GM12892 (cell line): Measurements from ENCODE around the gene GRIA4.

Source experiments
- DNase-seq: peaks from one replicate; pipeline ENCODE4 v3.0.0; 2011; ENCODE audit not compliant: insufficient read length
- FAIRE-seq: peaks from 2 replicates; lab custom pipeline; 2011; peaks lifted over from hg19 to GRCh38; lab: Jason Lieb, UNC
- POLR2A ChIP-seq: IDR thresholded peaks from 2 replicates; pipeline ENCODE4 v1.6.1; 2011; ENCODE audit warnings: low read depth, low read length, control low read depth
- POLR2AphosphoS5 ChIP-seq: IDR thresholded peaks from 2 replicates; pipeline ENCODE4 v1.6.1; 2011; ENCODE audit warnings: low read depth, low read length, control low read depth
- TAF1 ChIP-seq: IDR thresholded peaks from 2 replicates; pipeline ENCODE4 v1.6.1; 2011; ENCODE audit warnings: low read depth, mild to moderate bottlenecking, control low read depth, low read length, borderline replicate concordance

The GRIA4 gene

DNA sequence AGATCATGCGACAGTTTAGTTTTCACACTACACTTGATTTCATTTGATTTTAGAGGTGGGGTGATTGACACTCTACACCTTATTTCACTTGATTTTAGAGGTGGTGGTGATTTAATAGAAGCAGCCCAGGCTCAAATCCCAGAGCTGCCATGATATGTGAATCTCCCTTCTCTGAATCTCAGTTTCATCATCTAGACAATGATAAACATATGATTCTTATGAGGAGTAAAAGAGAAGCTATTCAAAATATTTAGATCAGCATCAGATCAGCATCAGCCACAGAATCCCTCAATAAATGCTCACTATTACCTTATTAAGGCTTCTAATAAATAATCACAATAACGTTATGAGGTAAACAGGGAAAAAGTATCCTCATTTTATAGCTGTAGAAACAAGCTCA is 313.4 kb downstream of the GRIA4 start:
- FAIRE-seq = no peak
- no peak for DNase-seq

DNA sequence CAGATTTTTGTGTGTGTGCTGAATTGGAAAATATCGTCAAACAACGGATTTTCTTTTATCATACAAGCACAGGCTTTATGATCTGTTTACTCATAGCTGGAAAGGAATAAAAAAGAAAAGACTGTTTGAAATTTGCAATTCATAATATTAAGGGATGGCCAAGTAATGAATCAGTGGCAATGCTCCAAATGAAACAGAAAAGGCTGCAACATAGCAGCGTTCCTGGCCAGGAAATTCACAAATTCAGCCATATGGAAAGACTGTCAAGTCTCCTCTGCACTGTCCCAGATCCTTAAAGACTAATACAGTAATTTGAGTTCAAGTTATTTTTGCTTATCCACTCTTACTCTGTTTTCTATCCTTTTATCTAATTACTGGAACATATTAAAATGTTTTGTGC is 313.9 kb downstream of the GRIA4 start:
- FAIRE-seq (no peak), DNase-seq (no peak)
- TF ChIP-seq TAF1 (no peak), POLR2AphosphoS5 (no peak), POLR2A (no peak)

More for the DNA sequence above, 313.4 kb downstream of the GRIA4 start:
- TF ChIP-seq POLR2A = no peak

DNA sequence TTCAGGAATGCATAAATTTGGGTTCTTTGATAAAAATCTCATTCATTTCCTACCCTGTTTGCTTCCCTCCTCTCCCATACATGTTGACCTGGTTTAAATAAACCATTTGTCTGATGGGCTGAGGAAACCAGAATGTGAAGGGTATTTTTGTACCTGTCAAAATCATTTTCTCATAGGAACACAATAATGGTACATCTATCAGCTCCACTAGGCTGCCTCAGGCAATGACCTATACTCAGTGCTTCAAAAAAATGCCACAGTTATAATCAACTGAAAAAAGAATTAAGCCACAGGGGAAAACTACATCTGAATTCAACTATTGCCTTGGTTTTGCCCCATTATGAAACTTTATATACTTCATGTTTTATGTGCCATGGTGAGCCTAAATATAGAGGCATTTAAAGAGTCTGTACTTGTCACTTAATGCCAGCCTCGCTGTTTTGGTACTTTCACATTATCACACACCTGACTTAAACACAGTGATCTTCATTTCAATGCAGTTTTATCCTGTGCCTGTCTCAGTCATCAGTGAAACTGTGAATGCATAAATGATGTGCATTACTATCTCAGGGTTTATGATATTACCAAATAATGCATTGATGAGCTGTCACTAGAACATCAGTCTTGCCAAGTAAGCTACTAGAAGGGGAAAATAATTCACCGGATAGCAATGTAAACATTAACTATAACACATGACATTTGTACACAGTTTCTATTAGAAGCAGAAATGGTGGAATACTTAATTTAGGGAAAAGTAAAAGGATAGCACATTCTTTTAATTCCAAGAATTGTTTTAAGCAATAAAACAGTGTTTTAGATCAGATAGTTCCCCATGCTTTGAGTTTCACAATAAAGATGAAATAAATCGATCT is 319.4 kb downstream of the GRIA4 start:
- FAIRE-seq (no peak), DNase-seq (no peak)
- TF ChIP-seq TAF1 (no peak), POLR2AphosphoS5 (no peak), POLR2A (no peak)

DNA sequence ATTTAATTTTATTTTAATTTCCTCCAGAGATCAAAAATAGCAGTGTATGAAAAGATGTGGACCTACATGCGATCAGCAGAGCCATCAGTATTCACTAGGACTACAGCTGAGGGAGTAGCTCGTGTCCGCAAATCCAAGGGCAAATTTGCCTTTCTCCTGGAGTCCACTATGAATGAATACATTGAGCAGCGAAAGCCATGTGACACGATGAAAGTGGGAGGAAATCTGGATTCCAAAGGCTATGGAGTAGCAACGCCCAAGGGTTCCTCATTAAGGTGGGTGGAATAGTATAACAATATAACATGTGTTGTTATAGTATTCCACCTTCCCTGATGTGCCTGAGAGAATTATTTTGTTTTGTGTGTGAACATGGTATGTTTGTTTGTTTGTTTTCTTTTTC is 323.8 kb downstream of the GRIA4 start:
- FAIRE-seq (peak; percentile 24), DNase-seq (no peak)
- no peak for TF ChIP-seq POLR2AphosphoS5
- TF ChIP-seq POLR2A = no peak
- TF ChIP-seq TAF1 = no peak

DNA sequence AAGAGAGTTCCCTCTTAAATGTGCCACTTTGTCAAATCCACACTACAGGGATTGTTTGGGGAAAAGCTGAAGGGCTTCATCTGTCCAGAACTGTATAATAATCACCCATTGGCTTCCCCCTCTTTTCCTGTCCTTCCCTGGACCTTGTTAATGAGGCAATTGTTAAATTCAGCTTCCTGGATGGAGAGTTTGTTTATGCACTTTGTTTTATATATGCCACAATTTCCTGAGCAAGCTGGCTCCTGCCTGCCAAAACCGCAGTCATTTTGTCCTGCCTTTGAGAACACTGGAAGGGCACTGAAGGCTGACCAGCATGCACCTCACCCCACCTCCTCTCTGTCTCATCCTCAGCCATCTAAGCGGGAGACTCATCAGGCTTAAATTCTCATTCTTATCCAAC is 325.9 kb downstream of the GRIA4 start:
- FAIRE-seq (no peak), DNase-seq (no peak)
- no peak for TF ChIP-seq POLR2A
- no peak for TF ChIP-seq TAF1
- no peak for TF ChIP-seq POLR2AphosphoS5

DNA sequence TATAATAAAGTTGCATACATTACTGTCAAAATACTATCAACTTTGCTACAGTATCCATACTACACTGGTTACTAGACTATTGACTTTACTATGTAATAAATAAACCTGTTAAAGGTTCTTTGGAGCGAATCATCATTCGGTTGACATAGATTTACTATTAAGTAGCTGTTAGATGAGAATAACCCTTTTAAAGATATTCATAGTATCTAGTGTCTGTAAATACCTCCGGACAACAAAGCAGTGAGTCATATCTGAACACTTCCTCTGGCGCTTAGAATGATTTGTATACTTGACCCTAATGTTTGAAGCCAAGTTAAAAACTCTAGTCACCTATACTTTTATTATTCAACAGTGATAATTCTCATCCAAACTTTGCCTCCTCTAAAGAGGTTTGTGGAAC is 327.5 kb downstream of the GRIA4 start:
- TF ChIP-seq POLR2A (no peak), TAF1 (no peak), POLR2AphosphoS5 (no peak)
- FAIRE-seq (no peak), DNase-seq (no peak)

DNA sequence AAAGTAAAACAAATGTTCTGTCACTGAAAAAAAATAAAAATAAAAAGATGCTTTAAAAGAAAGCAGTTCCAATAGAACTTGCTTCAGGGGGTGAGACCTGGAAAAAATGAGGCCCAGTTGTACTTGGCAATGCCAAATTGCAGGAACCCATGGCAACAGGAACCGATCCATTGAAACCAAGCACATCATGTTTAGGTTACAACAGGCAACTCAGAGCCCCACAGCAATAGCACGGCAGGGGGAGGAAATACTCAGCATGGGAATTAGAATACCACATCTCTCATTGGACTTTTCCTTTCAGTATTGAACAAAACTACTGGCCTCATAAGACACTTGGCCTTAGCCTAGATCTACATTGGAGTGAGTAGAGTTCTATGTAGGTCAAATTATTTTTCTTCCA is 327.9 kb downstream of the GRIA4 start:
- TF ChIP-seq POLR2A = no peak
- TF ChIP-seq POLR2AphosphoS5 = no peak
- no peak for TF ChIP-seq TAF1
- DNase-seq (no peak), FAIRE-seq (no peak)

DNA sequence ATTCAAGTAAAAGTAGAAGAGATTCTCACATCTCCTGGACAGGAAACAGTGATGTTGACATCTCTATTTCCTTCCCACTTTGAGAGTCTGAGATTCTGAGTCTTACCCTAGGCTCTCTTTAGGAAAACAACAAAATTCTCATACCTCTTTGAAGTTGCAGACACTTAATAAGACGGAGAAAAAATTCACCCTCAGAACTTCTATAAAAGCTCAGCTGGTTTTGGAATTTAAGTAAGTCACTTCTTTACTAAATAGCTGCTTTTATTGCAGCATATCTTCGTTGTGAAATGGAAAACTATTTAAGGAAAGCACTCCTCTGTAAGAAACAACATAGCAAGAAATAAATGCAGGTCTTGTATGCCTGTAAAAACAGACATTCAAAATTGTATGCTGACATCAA is 333.0 kb downstream of the GRIA4 start:
- TF ChIP-seq POLR2AphosphoS5 (no peak), POLR2A (no peak), TAF1 (no peak)
- no peak for FAIRE-seq

DNA sequence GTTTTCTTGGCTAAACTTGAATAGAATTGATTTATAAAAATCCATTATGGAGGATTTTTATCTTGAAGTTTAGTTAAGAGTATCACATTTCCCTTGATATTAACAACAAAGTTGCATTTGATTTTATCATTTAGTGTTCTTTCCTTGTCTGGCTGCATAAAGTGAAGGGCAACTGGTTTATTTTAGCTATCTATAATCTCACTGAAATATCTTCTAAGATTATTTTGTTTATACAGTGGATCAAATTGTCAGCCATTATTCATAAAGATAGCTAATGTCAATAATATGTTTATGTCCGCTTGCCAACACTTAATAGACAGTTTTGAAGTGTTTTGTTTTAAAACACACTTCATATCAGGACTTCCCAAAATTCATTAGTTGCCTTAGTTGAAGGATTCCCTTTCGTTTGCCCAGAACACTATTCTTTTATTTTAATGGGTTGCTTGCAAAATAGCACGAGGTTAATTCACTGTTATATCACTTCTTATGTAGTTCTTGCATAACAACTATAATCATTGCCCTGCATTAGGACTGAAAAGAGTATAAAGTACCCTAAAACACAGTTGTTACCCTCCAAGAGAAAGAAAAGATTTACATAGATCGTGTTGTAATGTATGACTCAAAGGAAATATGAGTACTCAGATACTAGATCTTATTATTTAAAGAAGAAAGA is 339.2 kb downstream of the GRIA4 start:
- FAIRE-seq (no peak), DNase-seq (no peak)
- no peak for TF ChIP-seq TAF1
- TF ChIP-seq POLR2AphosphoS5 = no peak
- TF ChIP-seq POLR2A = no peak

More for the DNA sequence above, 333.0 kb downstream of the GRIA4 start:
- DNase-seq = no peak

DNA sequence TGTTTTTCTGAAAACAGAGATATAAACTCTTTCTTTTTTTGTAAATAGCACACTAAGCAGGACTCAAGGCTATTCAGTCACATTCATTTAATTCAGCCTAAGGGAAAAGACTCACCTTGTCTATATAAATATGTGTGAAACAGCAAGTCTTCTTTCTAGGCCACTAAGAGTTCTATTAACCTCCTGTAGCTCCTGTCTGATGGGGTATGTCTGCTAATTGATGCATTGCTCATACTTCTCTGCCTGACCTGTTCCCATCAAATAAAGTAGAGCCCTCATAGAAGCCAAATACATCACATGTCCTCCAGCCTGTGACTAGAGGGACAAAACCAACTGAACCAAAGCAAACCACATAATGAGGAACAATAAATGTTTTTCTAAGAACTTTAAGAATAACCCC is 344.0 kb downstream of the GRIA4 start:
- FAIRE-seq = no peak

DNA sequence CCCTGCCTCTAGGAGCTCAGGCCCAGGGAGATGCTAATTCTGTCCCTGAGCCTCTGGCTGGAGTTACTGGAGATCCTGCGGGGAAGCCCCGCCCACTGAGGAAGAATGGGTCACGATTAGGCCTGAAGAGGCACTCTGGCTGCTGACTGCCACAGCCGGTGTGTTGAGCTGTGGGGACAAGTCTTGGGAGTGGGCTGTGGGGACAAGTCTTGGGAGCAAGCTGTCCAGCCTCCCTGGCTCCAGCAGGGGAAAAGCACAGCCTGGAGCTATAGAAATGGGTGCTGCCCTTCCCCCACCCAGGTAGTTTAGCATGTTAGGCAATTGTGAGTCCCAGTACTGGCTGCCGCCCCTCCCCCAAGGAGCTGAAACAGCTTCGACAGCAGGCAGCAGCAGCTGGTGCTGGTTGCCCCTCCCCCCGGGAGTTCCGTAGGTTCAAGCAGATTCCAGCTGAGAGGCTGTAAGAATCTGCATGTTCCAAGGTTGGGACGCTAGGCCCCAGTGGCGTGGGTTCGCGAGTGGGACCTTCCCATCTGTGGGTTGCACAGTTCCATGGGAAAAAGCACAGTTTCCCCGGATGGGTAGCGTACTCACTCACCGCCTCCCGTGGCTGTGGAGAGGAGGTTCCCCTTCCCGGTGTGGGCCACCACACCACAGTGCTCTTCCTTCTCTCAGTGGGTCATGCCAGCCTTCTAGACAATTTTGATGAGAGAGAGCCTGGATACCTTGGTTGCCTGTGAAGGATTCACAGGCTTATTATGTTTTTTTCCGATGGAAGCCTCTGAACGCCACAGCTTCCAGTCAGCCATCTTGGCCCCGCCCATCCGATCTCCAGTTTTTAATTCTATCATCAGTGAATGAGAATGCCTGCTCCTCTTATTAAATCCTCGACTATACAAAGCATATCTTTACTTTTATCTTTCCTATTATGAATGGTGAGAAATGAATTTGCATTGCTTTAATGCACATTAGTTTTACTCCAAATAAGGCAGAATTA is 350.7 kb downstream of the GRIA4 start:
- FAIRE-seq (no peak), DNase-seq (no peak)
- TF ChIP-seq POLR2AphosphoS5 (no peak), TAF1 (no peak), POLR2A (no peak)

More for the DNA sequence above, 344.0 kb downstream of the GRIA4 start:
- no peak for TF ChIP-seq POLR2AphosphoS5
- no peak for TF ChIP-seq TAF1
- no peak for TF ChIP-seq POLR2A
- DNase-seq = no peak
